Activated T-helper 1 cell treated with Interleukin-2 at 50 U/mL for 16 hours (primary cell): Measurements from ENCODE around the gene TSR3.
A peak's percentile ranks its signal among the peaks of the same experiment; 100 is the strongest.
"Not testable (repeated sequence)": the region's sequence is repeated elsewhere in the genome, so short reads cannot be mapped to it uniquely, and the experiment has no call there.

Source experiments
- DNase-seq: peaks from one replicate; pipeline ENCODE4 v3.0.0-alpha.2; 2020; ENCODE audit warnings: low read depth

Gene TSR3

DNA sequence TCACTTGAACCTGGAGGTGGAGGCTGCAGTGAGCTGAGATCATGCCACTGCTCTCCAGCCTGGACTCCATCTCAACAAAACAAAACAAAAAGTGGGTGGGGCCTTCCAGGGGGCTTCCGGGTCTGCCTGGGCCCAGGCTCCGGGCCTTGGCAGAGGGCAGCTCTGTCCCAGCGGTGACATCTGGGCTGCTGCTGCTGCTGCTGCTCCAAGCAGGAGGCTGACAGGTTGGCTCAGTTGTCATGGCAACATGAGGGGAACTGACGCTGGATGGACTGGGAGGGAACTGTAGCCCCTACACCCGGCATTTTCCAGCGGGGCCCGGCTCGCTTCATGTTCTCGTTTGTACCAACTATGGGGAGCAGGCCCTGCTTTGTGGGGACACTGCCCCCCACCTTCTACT is 14.2 kb downstream of the TSR3 start:
- DNase-seq = no peak

DNA sequence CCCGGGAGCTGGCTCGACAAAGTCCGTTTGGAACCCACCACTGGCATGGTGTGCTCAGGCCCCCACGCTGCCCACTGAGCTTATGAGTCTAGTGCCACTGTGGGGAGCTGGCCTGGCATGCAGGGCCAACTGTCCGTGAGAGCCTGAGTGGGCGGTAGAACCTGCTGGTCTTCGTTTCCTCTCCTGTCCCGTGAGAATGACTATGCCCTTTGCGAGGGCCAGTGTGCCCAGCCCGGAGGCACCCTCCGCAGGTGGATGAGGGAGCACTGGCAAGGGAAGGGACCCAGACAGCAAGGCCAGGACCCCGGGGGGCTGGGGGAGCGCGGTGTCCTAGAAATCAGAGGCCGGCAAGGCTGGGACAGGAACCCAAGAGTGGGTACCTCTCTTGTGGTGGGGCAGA is 15.1 kb downstream of the TSR3 start:
- DNase-seq = no peak

DNA sequence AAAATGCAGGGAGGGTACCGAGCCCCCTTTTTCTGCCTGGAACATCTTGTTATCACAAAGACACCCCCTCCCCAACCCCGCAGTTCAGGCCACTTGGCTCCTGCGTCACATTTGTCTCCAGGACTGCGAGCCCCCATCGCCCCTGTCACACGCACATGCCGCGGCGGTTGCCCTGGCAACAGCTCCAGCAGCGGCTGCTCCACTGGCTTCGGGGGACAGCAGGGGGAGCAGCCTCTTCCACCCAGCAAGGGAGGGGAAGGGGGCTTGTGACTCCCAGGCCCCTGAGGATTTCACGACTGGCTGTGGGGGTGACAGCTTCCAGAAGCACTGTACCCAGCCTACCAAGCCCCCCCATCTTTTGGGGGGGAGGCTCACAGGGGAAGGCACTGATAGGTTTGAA is 15.7 kb downstream of the TSR3 start:
- DNase-seq = no peak

DNA sequence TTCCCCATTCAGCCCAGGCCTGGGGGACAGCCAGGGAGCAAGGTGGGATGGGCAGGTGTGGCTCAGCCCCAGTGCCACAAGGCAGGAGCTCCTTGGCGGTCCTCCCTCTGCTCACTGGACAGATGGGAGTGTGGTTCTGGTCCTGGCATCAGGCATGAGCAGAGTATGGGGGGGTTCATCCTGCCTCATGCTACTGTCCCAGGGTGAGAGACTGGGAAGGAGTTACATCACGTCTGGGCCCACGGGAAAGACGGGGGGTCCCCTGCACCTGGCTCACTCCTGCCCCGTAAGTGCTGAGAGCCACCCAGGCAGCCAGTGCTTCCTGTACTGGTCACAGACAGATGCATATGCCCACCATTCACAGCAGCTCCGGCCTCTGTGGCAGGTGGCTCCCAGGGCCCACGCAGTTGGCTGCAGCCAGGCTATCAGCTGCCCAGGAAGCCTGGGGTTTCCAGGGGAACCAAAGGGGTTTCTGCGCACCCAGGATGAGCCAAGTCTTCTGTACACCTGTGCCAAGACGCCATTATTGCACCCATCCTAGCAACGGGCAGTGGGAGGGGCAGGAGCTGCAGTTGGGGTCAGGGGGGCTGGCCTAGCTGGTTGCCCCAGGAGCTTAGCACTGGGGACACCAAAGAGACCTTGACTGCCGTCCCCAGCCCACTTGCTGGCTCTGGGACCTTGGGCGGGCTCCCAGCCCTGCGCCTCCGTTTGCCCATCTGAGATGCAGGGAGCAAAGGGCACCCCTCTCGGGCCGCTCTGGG is 16.3 kb downstream of the TSR3 start:
- DNase-seq = no peak

DNA sequence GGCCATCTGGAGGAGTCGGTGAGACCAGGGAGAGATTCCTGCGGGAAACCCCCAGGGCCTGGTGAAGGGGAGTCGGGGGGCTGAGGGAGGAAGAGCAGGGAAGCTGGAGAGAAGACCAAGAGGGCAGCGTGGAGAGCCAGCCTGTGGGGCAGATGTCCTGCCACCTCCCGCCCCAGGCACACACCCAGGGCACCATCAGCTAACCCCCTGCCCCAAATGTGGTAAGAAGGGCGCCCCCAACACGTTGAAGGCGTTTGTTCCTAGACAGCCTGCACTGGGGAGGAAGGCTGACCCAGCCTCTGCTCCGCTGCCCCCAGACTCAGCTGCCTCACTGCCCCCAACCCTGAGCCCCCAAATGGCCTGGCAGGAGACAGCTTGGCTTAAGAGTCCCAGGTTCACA is 16.9 kb downstream of the TSR3 start:
- DNase-seq = no peak

DNA sequence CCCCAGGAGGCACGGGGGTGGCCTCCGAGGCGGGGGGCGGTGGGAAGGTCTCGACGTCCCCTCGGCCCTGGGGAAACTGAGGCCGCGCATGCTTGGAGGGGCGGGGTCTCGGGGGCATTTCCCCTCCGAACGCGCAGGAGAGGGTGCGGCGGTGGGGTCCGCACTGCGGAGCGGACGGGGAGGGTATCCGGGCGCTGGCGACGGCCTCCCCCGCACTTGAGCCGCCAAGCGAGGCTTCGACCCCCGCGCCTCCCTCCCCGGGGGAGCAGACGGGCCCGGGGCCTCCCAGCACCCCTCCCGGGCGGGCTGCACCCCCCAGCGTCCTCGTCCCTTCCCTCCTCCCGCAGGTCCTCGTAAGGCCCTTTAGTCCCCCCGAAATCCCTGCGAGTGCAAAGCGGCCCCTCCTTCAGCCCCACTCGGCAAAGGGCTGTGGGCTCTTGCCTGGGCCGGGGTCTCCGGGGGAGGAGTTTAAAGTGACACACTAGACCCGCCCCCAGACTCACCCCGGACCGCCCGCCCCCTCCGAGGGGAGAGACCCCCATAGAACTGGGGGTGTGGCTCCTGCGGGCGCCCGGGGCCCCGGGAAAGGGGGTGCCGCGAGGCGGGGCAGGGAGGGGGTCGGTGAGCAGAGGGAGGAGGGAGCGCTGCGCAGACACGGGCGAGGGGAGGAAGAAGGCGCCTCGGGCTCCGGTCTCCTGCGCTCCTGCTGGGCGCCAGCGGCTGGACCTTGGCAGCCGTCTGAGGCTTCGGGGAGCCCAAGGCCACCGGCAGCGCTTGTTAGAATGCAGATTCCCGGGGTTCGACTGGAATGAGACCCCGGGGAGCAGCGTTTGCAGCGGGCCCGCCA is 17.6 kb downstream of the TSR3 start:
- DNase-seq = no peak

DNA sequence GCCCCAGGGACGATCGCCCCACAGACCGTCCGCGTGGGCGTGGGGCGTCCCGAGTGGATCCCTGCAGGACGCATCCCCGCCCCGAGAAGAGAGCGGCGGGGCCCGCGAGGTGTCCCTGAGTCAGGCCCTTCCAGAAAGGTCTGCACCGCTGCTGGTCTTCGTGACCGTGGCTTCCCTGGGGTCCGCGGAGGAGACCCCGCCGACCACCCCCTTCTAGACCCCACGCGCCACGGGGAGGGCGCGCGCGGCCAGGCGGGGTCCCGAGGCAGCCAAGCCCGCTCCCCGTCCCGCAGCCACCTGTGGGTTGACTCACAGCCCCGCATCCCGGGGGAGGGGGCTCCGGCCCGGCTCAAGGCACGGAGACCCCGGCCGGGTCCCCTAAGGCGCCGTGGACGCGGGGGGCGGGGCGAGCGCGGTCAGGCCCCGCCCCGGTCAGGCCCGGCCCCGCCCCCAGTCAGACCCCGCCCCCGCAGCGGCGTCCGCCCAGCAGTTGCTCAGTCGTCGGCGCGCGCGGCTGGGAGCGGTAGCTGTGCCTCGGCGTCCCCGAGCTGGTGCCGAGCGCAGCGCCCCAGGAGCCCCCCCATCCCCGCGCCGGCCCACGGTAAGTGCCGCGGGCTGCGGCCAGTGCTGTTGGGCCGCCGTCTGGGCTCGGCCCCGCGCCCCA is 18.4 kb downstream of the TSR3 start, which contains the start of gene BAIAP3:
TSS of gene BAIAP3 (plus strand) at position 497 of the 664 bp plus-strand sequence. CDS start 4,905 bp downstream, outside the sequence.
- DNase-seq = peak; percentile 36

DNA sequence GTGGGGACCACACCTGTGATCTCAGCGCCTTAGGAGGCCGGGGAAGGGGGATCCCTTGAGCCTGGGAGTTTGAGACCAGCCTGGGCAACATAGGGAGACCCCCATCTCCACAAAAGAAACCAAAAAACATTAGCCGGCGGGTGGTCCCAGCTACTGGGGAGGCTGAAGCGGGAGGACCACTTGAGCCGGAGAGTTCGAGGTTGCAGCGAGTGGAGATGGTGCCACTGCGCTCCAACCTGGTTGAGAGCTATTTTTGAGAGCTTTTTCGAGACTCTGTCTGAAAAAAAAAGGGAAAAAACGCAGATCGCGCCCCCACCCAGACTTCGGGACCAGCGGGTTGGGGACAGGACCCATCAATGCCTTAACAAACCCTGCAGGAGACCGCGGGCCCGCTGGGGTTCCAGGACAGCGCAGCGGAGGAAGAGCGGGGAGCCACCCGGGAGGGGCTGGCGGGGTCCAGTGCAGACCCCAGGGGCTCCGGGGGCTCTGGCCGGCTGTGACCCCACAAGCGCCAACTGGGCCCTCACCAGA is 19.0 kb downstream of the TSR3 start:
- no peak for DNase-seq

DNA sequence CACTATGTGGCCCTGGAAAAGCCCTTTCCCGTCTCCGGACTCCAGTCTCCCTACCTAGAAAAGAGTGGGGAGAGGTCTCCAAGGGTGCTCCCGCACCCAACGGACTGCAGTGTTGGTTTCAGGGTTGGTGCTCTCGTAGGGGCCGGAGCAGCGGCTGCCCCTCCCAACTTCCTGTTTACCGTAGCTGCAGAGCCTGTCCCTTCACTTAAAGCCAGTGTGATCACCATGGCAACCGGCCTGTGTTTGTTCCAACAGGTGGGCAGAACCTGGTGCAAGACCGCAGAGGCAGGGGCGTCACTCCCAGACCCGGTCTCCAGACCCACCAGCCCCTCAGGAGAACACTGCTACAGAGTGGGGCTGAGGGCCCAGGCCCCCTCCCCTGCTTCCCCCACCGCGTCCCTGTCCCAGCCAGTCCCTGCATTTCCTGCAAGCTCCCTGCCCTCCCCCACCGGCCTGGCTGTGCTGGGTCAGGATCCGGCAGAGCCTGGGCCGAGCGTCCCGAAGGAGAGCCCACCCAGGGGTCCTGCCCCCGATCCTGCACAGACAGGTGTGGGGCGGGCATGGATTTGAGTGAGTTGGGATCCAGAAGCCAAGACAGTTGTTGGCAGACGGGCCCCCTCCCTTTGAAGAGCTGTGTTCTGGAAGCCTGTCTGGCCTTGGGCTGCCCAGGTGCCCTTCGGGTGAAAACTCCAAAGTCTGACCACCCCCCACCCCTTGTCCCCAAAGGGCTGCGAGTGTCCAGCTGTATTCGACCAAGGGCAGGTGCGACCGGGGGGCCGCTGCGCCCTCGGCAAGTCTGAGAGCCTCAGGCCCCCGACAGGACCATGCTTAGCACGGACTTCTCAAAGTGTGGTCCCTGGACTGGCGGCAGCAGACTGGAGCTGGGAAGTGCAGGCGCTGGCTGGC is 19.7 kb downstream of the TSR3 start:
- DNase-seq = no peak

DNA sequence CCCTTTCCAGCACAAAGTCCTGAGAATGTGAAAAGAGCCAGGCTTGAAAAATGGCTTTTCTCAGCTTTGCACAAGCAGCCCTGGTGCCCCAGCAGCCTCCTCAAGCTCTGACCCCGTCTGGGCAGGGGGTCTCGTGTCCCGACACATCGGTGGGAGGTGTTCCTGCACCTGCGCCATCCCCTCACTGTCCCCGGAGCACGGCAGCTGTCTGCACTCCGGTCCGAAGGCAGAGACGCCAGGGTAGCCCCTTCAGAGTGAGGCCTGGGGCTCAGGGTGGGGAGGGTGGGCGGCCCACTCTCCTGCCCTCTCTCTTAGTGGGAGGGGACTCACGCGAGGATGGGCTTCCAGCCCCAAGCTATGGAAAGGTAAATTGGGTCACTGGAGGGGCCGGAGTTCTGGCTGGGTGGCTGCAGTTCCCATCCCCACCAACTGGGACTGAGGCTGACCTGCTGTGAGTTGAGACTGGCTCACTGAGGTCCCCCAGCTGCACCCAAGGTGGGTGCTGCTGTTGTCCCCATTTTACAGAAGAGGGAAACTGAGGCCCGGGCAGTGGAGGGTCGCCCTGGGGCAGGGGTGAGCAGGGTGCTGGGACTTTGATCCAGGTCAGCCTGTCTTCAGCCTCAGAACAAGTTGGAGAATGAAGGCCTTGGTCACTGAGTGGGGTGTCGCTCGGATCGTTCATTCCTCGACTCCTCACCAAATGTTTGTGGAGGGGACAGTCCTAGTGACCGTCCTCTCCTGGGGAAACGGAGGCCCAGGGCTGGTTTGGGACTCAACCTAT is 20.6 kb downstream of the TSR3 start:
- DNase-seq = no peak

DNA sequence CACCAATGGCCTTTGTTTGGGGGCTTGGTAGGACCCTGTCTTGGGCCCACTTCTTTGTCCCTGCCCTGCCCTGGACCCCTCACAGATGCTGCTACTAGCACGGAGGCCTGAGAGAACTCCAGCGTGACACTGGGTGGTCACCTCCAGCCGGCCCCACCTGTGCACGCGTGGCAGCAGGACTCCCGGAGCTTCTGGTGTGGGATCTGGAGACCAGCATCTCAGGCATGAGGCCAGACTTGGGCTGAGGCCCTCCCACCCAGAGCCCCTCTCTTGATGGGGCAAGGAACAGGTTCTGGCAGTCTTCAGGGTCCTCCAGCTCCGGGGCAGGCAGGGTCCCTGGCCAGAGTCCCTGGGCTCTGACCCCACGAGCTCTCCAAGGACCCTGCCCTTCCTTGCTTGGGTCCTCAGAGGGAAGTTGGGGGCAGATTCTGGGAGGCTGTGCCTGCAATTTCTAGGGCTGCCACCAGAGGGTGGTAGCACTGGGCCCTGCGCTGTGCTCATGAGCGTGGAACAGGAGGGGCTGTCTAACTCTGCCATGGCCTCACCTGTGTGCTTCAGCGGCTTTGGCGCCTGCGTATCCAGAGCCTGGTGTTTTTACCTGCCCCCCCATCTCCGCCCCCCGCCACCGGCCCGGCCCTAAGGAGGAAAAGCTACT is 21.3 kb downstream of the TSR3 start:
- no peak for DNase-seq

DNA sequence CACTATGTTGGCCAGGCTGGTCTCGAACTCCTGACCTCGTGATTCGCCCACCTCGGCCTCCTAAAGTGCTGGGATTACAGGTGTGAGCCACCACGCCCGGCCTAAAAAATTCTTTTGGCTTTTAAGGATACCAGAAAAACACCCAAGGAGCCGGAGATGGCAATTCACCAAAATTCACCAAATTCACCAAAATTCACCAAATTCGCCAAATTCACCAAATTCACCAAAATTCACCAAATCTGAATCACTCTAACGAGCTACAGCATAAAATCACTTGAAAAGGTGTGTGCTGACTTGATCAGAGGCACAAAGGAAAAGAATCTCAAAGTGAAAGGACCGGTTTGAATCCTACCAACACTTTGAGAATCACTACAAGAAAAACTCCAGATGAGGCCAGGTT is 22.7 kb downstream of the TSR3 start:
- not testable (repeated sequence) for DNase-seq

DNA sequence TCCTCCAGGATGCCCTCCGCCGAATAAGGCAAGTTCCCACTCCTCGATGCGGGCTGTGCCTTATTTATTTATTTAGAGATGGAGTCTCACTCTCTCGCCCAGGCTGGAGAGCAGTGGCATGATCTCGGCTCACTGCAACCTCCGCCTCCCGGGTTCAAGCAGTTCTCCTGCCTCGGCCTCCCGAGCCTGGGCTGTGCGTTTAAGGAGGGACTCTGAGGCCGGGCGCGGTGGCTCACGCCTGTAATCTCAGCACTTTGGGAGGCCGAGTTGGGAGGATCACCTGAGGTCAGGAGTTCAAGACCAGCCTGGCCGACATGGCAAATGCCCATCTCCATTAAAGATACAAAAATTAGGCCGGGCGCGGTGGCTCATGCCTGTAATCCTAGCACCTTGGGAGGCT is 23.5 kb downstream of the TSR3 start:
- DNase-seq = not testable (repeated sequence)

DNA sequence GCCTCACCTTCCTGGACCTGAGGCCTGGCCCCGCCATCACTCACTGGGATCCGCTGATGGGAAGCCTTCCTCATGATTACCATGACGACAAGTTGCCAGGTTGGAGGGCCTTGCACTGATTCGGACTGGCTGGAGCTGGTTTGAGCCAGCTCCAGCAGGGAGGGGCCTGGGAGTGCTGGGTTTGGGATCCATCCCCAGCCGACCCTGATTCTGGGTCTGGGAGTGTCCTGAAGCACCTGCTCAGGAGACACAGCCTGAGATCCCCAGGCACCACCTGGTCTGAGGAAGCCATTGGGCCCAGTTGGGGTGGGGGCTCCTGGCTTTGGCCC is 24.1 kb downstream of the TSR3 start:
- no peak for DNase-seq

DNA sequence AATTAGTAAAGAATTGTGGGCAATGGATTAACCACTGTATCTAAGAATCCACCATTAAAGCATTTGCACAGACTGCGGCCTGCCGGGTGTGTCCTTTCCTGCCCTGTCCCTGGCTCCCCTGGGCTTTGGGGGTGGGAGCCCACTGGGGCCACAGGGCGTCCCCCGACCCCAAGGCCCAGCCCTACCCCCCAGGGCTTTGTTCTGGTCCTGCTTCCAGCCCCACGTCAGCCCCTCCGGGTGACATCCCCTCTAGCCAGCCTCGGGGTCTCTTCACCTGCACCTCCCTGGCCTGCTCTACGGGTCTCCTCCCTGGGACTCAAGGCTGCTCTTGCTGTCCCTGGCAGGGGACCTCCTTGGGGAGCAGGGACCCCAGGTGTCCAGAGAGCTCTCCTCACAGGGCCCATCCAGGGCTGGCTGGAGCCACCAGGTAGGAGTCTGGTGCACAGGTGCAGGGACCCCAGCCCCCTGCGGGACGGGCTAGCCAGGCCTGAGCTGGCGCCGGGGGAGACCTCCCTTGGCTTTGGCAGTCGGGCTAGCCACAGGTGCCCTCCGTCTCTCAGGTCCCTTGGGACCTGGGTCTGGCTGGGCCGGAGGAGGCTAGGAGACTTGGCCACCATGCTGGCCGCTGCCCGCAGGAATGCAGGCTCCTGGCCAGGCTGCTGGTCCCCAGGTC is 24.6 kb downstream of the TSR3 start:
- DNase-seq = no peak

DNA sequence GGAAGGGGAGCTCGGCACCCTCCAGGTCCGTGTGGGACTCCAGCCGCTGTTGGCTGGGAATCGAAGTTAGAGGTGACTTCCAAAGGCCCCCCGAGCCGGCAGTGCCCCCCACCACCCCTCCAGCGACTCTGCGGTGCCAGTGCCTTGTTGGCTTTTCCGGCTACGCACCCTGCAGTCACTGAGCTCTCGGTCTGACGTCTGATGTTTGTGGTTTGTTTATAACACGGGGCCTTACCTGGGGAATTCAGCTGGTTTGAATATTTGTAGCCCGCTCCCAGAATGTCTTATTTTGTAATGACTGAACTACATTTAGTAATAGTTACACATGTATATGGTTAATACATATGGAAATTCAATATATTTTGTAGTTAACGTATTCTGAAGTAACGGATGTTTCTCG is 25.3 kb downstream of the TSR3 start:
- no peak for DNase-seq

DNA sequence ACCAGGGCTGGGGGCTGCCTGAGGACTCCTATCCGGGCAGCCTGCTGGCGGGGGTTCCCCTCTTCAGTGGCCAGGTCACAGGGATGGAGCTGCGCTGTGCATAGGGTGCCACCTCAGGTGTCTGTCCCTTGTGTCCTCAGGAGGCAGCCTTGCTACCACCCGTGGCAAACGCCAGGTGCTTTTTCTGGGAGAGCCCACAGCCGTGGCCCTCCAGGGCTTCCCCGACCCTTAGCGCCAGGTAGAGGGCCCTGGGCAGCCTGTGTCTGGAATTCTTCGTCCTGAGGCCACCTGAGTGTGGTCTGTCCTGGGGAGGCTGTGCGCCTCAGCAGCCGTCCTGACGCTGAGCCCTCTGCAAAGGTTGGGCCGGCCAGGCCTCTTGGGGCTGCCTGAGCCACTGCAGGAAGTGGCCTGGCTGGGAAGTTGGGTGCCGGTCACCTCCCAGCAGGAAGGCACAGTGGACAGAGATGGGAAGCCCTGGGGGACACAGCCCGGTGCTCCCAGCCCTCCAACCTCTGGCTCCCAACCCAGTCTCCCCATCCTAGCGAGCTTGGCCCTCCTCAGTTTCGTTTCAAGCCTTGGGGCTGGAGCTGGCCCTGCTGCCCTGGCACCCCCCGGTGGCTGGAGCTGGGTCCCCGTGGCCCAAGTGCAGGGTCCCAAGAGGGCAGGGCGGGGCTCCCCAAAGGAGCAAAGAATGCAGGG is 25.9 kb downstream of the TSR3 start:
- no peak for DNase-seq

DNA sequence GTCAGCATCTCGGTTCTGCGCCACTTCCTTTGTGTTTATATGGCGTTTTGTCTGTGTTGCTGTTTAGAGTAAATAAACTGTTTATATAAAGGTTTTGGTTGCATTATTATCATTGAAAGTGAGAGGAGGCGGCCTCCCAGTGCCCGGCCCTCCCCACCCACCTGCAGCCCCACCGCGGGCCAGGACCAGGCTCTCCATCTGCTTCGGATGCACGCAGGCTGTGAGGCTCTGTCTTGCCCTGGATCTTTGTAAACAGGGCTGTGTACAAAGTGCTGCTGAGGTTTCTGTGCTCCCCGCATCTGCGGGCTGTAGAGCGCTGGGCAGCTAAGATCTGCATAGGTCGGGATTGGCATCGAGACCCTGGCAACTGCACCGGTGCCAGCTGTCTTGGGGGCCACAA is 26.4 kb downstream of the TSR3 start:
- no peak for DNase-seq

DNA sequence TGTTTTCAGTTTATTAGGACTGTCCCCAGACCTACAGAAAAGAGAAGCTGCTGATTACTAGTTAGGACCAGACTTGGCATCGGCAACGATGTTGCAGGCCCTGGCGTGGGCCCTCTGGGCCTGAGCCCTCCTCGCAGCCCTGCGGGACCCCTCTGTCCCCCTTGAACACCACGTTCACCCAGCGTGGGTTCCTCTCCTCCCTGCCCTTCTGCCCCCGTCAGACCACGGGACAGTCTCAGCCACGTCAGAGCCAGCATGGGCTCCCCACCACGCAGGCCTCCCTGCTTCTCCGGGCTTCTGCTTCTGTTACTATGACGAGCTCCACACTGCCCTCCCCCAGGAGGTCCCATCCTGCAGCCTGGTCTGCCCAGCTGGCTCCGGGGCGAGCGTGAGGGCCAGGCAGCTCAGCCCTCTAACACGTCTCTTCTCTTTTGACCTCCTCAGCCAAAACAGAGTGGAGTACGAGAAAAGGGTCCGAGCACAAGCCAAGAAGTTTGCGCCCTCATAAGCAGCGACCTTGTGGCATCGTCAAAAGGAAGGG is 27.3 kb downstream of the TSR3 start:
- no peak for DNase-seq
